ENCODE measurements around the gene TMEM263.

DNA sequence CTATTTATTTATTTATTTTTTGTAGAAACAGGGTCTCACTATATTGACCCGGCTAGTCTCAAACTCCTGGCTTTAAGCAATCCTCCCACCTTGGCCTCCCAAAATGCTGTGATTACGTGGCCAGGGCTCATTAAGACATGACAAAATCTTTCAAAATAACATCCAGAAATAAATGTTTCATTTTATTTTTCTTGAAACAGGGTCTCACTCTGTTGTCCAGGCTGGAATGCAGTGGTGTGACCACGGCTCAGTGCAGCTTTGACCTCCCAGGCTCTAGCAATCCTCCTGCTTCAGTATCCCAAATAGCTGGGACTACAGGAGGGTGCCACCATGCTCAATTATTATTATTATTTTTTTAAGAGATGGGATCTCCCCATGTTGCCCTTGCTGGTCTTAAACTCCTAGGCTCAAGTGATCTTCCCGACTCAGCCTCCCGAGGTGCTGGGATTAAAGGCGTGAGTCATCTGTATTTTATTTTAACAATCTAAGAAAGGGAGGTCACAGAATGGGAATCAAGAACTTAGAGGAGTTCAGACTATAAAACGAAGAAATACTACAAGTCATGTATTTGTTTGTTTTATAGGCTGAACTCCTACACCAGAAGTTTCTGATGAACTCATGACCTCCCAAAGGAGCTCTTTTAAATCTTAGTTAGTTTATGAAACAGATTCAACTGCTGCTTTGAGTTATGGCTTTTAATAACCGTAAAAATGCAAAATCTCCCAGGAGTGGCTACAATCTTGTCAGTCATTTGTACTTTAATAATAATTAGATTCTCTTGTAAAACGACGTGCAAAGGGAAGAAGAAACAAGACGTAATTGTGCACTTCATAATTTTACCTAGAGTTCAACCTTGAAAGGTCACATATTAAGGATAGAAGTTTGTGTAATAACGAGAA lies 2.1 kb upstream of the TMEM263 start:
- TF ChIP-seq, protein P1, sequence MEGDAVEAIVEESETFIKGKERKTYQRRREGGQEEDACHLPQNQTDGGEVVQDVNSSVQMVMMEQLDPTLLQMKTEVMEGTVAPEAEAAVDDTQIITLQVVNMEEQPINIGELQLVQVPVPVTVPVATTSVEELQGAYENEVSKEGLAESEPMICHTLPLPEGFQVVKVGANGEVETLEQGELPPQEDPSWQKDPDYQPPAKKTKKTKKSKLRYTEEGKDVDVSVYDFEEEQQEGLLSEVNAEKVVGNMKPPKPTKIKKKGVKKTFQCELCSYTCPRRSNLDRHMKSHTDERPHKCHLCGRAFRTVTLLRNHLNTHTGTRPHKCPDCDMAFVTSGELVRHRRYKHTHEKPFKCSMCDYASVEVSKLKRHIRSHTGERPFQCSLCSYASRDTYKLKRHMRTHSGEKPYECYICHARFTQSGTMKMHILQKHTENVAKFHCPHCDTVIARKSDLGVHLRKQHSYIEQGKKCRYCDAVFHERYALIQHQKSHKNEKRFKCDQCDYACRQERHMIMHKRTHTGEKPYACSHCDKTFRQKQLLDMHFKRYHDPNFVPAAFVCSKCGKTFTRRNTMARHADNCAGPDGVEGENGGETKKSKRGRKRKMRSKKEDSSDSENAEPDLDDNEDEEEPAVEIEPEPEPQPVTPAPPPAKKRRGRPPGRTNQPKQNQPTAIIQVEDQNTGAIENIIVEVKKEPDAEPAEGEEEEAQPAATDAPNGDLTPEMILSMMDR (conservative IDR thresholded peaks at IDR 0.05; ENCODE audit: low read length), result no peak
- no peak for TF ChIP-seq EZH2phosphoT487 (IDR thresholded peaks at IDR 0.05; ENCODE audit: borderline replicate concordance, low read depth, low read length)

Measured in OCI-LY7 (cell line).